GM21381 (cell line): ENCODE measurements around the gene SAPCD2.
"Not testable (repeated sequence)": the region's sequence is repeated elsewhere in the genome, so short reads cannot be mapped to it uniquely, and the experiment has no call there.

Source experiments
- ATAC-seq: cut with Tn5 transposase; IDR thresholded peaks from one replicate; pipeline ENCODE4 v1.9.1; 2021; ENCODE audit warnings: mild to moderate bottlenecking, moderate library complexity; ENCODE audit not compliant: unreplicated experiment

Gene SAPCD2

DNA sequence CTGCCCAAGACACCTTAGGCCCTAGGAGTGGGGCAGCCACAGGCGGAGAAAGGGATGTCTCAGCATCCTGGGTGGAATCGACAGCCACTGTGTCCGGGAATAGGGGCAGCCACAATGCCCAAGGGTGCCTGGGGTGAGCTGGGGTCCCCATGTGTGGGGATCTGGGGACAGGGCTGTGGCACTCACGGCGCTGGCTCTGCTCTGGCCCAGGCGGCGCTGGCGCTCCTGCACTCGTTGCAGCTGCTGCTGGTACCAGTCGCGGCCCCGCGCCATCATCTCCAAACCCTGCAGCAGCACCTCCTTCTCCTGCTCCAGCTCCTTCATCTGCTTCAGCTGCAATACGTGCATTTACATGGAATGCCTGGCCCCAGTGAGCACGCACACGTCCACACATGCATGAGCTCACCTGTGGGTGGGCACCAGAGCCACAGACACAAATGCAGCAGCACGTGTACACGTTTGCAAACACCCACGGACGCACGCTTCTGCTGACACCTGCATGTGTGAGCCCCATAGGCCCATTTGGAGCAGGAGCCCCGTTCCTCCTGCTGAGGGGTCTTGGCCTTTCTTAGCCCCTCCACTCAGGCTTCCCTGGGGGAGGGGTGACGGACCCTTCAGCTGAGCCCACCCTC, 4.9 kb downstream of the SAPCD2 start:
- no peak for ATAC-seq

DNA sequence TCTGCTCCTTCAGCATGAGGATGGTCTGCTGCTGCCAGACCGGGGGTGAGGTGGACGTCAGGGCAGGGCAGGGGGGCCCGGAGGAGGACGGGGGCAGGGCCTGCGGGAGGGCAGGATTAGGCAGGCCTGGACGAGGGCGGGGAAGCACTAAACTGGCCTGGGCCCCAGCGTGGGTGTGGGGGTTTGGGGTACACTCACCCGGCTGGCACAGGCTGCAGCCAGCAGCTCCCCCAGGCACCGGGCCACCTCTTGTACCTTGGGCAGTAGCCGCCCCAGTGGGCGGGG, 5.5 kb downstream of the SAPCD2 start:
- ATAC-seq = no peak

DNA sequence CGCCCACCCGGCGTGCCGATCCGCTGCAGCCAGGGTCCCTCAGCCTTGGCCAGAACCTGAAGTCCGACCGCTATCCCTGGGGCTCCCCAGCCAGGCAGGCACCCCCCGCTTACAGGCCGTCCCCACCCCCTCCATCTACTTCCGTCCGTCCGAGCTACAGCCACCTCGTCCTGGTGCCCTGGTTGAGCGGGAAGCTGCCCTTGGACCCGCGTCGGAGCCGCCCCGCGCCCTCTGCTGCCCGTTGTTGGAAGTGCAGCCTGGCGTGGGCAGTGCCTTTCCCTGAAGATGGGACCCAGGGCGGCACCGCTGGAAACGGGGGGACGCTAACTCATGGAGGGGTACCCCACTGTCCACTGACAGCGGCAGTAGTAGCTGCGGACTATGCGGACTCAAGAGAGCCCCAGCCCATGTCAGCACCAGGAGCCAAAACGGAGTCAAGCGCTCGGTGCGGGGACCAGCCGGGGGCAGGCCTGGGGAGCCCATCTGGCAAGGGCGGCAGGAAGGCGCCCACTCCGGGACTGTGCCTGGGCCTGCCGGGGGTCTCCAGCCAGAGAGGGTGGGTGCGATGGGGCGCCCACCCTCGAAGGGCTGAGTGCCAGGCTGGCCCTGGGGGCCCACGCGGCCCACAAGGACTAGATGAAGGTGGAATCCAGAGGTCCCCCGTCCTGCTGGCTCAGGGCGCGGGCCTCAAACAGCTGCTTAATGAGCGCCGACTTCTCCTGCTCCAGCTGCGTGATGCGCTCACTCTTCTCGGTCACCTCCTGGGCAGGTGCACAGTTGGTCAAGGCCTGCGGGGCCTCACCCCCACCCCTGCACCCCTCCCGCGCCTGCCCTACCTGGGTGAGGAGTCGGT, 6.1 kb downstream of the SAPCD2 start:
- no peak for ATAC-seq

DNA sequence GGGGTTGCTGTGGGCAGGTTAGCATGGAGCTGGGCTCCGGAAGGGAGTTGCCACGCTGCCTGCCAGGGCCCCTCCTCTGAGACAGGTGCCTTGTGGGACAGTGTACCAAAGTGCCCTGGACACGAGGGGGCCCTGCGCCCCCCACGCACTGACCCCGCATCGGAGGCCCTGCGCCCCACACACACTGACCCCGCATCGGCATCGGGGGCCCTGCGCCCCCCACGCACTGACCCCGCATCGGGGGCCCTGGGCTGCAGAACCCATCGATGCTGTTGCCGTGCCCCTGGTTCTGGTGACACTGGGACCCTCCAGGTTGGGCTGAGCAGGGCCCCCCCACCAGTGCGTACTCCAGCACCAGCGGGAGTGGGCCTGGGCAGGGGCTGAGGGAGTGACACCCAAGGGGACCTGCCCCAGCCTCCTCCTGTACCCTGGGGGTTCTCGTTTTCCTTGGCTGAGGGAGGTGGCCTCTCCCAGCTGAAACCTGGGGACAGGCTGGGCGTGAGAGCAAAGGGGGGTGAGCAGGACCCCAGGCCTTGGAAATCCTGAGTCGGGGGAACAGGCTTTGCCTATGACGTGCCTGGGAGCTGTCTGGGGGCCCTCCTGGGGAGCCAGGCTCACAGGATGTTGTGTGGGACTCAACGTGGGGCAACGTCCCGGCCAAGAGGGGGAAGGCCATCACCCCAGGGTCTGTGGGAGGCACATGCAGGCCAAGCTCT, 6.9 kb downstream of the SAPCD2 start:
- ATAC-seq = no peak

DNA sequence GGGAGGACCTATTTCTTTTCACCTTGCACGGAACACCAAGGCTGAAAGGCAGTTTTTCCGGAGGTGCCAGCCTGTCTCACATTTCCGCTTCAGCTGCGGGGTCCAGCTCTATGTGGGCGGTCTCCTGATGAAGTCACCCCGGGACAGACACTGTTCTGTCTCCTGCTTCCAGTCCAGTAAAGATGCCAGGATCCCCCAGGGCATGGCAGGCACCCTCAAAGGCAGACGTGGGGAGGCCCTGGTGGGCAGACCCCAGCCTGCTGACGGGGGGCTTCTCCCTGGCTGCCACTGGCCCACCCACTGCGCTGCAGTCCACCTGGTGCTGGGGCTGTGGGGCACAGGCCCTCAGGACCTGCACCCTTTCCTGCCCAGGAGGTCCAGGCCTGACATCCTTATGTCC, 7.6 kb downstream of the SAPCD2 start:
- ATAC-seq = not testable (repeated sequence)

DNA sequence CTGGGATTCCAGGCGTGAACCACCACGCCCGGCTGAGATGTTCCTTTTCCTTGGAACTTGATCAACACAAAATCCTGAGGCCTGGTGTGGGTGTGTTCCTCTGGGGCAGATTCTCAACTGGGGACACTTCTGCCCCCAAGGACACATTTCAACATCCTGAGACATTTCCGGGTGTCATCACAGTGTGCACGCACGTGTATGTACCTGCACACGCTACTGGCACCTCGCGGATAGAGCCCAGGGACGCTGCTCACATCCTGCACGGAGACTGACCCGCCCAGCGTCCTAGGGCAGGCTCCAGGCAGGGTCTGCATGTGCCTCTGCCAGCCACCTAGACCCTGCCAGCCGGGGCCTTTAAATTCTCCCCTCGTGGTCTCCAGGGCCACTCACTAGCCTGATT, 8.0 kb downstream of the SAPCD2 start:
- no peak for ATAC-seq

DNA sequence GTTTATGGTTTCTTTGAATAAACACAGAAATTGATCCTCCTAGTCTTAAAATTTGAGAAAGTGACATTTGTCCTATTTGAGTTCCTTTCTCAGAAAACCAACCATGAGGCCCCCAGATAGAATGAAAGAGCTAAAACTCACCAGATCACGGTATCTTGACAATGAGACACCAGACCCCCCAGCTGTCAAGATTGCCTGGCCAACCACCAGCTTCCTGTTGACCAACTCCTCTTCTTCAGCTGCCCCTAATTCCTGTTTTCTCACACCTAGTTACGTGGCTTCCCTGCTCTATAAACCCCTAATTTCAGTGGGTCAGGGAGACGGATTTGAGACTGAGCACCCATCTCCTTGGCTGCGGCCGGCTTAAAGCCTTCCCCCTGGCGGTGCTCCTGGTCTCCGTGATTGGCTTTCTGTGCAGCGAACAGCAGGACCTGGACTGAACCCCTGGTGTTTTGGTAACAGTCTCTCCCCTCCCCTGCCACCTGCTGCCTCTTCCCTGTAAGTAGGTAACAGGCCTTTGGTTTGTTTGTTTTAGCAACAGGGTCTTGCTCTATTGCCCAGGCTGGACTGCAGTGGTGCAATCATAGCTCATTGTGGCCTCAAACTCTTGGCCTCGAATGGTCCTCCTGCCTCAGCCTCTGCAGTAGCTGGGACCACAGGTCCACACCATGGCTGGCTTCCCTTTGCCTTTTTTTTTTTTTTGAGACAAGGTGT, 11.7 kb downstream of the SAPCD2 start:
- ATAC-seq = no peak

DNA sequence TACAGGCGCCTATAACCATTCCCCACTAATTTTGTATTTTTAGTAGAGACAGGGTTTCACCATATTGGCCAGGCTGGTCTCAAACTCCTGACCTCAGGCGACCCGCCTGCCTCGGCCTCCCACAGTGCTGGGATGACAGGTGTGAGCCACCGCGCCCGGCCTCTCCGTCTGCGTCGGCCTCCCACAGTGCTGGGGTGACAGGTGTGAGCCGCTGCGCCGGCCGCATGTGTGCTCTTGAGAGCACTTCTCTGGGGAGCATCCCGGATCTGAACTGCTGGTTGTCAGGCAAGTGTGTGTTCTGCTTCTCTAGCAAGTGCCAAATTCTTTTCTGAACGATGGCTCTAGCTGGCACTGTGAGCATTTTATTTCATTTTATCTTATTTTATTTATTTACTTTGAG, 12.8 kb downstream of the SAPCD2 start:
- no peak for ATAC-seq

DNA sequence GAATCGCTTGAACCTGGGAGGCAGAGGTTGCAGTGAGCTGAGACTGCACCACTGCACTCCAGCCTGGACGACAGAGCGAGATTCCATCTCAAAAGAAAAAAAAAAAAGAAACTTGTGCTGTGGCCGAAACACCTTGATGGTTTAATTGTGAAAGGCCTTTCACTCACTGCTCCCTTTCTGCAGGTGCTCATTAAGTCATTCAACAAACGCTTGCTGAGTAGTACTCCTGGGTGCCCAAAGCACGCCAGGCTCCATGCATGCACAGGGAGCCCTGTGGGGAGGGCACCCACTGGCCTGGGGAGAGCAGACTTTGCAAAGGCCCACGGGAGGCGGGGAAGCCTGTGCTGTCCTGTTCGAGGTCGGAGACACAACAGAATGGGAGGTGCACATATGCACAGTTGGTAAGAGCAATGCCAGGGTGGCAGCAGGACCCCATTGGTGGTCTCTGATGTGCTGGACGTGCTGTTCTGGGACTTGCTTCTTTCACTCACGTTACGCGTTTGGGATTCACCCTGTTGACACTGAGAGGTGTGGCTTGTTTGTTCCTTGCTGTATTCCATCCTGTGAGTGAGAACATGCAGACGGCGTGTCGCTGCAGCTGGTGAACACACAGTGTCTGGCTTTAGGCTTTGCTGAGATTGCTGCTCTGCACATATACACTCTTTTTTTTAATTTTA, 13.5 kb downstream of the SAPCD2 start:
- ATAC-seq = no peak

DNA sequence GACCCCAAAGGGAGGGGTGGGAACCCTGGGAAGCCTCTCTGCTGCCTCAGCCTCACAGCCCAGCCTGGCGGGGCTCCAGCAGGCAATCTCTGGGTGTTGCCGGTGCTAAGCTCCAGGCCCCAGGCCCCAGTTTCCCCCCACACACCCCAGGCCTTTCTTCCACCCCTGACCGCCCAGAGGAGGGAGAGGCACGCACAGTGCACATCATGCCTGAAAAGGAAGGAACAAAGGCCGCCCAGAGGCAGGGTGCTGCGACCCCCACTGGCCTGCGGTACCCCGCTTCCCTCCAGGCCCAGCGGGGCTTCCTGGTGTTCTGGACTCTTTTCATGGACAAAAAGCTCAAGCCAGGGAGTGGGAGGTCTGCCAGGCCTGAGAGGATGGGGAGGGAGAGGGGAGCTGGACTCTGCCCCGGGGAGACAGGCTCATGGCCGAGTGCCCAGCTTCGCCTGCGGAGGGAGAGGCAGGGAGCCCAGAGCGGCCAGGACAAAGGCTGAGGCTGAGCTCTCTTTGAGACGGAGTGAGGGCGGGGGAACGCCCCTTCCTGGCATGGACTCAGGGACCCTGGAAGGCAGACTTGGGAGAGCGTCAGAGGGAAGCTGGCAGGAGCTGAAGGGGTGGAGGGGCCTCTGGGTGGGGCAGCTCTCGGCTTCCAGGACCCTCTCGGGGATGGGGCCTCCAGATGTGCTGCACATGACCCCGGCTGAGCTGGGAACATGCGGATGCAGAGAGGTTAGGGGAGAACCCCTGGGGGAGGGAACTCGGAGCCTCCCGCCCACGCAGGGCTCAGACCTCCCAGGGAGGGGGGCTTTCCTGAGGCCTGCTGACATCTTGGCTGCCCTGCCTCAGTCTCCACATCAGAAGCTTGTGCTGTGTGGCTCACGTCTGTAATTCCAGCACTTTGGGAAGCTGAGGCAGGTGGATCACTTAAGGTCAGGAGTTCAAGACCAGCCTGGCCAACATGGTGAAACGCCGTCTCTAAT, 14.7 kb downstream of the SAPCD2 start:
- ATAC-seq = no peak

DNA sequence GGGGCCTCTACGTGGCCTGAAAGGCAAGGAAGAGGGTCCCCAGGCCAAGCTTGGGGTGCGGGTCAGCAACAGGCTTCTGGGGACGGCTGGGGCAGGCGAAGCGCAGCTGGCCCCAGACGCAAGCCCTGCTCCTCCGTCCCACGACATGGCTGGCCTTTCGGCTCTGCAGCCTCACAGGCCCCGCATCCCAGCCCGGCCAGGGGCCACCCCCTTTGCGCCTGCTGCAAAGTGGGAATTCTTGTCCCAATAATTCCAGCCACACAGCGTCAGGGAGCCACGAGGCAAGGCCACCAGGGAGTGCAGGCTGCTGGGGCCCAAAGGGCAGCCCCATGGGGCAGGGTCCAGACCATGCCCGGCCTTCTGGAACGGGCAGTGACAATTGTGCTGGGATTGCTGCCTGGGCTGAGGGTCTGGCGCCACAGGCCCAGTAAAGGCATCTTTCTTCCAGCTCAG, 15.4 kb downstream of the SAPCD2 start:
- ATAC-seq = no peak

DNA sequence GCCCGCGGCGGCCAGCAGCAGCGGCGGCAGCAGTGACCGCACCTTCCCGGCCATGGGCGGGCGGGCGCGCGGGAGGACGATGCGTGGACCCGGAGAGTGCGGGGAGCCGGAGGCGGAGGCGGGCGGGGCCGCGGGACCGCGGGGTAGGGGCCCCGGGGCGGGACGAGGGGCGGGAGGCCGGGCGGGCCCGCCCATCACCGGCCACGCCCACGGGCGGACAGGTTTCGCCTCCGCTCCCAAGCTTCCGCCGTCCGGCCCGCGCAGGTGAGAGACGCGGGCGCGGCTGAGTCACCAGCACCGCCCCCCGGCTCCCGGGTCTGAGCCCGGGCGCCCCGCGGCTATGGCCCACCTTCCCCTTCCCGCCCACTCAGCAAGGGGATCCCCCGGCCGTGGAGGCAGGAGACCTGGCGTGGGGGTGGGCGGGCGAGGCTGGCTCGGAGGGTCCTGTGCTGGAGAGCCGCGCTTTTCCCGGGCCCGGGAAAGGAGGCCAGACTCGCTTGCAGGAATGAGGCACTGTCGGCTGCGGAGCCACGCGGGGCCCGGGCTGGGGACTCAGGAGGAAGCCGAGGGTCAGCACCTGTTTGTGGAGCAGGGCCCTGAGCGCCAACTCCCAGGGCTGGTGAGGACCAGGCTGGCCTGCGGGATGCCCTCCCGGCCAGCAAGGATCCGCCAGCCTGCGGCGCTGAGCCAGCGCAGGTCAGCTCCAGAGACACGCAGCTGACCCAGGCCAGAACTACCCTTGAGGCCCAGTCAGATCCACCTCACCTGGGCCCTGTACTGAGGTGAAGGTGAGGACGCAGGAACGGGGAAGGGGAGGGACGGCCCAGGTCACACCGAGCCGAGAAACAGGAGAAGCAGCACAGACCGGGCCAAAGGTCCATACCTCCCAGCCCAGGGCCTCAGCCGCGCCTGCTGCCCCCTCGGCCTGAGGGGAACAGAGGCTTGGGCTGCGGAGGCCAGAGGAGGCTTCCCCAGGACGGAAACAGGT, 16.1 kb downstream of the SAPCD2 start, which contains the start of gene ENTPD2:
TSS of gene ENTPD2 (minus strand) at position 118 of the 988 bp plus-strand sequence. CDS start at position 54, 64 bp downstream.
- ATAC-seq = no peak

DNA sequence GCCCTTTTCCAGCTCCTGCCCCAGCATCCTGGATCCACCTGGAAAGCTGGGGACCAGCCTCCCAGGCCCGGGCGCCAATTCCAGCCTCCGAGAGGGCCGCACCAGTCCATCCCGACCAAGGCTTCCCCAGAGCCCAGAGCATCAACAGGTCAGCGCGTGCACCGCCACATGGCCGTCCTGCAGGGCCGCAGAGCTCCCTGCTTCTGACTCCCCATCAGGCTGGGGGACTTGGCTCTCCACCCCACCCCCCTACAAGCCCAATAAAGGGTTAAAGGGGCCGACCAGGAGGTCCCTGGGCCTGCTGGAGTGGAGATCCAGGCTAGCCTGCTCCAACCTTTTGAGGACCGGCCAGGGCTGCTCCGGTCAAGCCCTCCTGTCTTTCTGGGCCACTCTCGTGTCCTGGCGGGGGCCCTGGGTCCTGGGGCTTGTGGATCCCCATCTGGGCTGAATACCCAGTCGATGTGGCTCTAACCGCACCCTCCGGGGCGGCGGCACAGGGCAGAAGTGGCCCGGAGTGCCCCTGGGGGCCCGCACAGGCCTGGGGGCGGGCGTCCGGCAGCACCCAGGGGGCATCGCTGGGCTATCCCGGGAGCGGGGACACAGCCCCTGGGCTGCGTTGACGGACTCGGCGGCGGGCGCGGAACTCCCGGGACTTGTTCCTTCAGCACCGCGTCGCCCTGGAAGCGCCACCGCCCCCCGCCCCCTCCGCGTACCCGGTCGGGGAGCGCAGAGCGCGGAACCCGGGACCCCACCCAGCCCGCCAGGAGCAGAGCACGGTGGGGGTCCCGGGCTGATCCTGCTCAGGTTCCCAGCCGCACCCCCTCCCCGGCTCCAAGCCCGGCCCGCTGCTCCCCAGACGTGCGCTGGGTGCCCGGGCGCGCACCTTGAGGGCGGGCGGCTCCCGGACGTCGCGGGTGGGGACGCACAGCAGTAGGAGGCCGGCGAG, 17.1 kb downstream of the SAPCD2 start:
- ATAC-seq = no peak

DNA sequence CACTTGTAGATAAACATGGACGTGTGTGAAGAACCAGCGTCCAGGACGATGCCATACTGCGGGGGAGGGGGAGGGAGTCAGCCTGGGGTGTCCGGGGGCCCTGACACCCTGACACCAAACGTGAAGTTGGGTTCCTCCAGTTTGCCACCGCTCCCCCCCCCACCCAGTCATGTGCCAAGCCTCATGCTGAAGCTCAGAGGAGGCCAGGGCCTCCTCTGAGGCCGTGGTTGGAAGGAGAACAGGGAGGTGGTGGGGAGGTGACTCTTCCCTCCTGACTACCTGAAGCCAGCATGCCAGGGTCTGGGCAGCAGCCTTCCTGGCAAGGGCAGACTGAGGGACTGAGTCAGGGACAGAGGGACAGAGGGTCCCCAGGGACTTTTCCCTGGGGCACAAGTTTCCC, 18.1 kb downstream of the SAPCD2 start:
- no peak for ATAC-seq

DNA sequence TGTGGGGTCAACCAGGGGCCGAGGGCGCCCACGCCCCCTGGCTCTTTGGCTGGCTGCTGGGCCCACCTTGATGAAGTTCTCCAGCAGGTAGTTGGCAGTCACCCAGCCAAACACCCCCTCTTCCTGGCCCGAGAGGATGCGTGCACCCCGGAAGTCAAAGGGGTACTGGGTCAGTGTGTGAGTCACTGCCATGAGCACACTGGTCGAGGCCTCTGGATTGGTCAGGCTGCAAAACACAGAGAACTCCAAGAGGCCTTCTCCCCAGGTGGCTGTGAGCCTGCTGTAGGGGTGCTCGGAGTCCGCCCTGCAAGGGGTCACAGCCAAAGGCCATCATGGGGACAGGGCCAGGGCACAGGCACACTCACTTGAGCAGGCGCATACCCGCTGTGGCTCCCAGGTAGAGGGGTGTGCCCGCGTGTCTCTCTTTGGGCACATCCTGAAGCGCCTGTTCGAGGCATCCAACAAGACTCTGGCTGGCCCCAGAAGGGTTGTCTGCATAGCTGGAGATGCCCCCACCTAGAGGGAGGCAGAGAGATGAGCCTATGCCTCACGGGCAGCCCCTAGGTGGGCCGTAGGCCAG, 19.1 kb downstream of the SAPCD2 start:
- no peak for ATAC-seq

DNA sequence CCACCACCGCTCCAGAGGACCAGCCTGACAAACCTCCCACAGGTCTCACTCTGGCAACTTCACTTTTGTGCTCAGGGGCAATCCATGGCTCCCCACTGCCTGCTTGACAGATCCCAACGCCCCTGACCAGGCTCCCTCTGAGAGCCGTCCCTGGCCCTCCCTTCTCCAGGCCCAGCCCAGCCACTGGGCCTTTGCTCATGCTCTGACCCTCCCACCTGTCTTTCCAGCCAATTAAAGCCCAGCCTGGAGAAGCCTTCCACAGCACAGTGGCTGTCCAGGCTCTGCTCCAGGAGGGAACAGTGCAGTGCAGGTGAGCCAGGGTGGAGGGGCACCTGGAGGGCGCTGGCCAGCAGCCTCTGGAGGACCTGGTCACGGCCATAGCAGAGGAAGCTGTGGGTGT, 19.8 kb downstream of the SAPCD2 start:
- no peak for ATAC-seq
